ENCODE results near the gene SNTG2.

The SNTG2 gene

DNA sequence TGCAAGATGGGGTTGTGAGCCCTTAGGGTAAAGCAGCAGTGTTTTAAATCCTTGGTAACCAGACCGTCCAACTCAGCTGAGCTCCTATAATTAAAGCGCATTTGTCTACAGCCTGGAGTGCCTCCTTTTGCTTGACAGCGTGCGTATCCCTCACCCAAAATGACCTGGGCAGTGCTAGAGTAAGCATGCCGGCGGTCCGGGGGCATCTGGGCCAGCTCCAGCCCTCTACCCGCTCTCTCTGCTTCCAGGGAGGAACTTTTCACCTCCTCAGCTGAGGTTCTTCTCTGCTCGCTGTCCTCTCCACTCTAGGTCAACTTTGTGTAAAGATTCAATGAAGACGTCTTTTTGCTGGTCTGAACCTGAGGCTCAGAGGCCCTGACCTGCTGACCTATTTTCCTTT is 360.2 kb downstream of the SNTG2 start:
- peaks cover 0 to 5% of the 10 kb centered on the region in 2 donors for H3K9me3 Mint-ChIP-seq
- peaks cover 3% of the 10 kb centered on the region for H3K36me3 Mint-ChIP-seq (ENCODE audit: insufficient read depth)
- ATAC-seq (replicated peaks) (no peak), DNase-seq (no peak)
- no peak overlapping the region for H3K27ac Mint-ChIP-seq
- H3K27me3 Mint-ChIP-seq: peaks cover 7 to 8% of the 10 kb centered on the region in 2 donors
- no peaks in the 10 kb centered on the region for H3K4me1 Mint-ChIP-seq (ENCODE audit: low read depth in 2 of 2)
- H3K4me3 Mint-ChIP-seq: no peak overlapping the region

DNA sequence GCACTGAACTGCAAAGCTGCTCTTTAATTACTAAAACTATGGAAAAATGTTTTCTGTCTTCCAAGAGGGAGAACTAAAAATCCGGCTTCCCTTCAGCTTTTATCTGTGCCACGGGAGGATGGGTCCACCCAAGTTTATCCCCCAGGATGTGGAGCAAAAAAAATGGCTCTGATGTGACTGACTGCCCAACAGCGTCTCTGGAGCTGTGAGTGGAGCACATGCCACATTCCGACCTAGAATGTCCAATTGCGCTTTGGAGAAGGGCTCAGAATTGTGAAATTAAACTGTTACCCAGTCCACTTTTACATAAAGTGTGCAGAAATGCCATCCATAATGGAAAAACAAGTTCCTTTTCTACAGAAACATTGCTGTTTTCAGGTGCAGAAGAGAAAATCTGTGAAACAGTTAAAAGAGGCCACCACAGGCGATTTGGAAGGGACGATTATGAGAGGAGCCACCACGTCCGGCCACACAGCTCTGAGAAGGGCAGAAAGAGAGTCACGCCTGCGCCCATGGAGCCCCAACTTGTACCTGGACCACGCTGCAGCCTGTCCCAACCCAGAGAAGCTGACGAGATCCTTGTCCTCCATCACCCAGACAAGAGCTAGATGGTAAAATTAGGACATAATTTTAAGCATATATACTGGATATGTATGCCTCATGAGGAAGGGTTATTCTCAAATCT is 362.7 kb downstream of the SNTG2 start:
- no peaks in the 10 kb centered on the region for H3K4me1 Mint-ChIP-seq (ENCODE audit: low read depth in 2 of 2)
- H3K27ac Mint-ChIP-seq: no peak overlapping the region
- DNase-seq: no peak
- no peak for ATAC-seq (replicated peaks)
- no peak overlapping the region for H3K4me3 Mint-ChIP-seq
- peaks cover 4 to 5% of the 10 kb centered on the region in 2 donors for H3K9me3 Mint-ChIP-seq
- H3K36me3 Mint-ChIP-seq (ENCODE audit: insufficient read depth): peaks cover 3% of the 10 kb centered on the region
- H3K27me3 Mint-ChIP-seq: peaks cover 0 to 8% of the 10 kb centered on the region in 2 donors

DNA sequence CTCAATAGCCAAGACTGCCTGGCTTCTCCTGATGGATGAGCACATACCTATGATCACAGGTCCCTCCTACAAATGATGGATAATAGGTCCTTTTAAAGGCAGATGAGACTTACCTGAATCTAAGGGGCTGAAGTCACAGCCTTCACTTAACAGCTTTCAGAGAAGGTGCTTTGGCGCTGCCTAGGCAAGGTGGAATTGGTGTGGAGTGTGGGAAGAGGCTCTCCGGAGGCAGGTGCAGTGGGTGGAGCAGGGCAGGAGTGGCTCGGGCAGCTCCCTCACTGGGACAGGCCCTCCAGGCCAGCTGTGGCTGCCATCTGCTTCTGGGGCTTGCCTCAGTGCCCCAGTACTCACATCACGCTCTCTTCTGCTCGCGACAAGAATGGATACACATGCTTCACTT is 363.6 kb downstream of the SNTG2 start:
- Mint-ChIP-seq H3K4me1 (ENCODE audit: low read depth in 2 of 2) (no peaks in the 10 kb centered on the region), H3K9me3 (peaks cover 5% of the 10 kb centered on the region in 2 donors), H3K4me3 (no peak overlapping the region), H3K27me3 (peaks cover 0 to 8% of the 10 kb centered on the region in 2 donors), H3K36me3 (ENCODE audit: insufficient read depth) (peaks cover 3% of the 10 kb centered on the region), H3K27ac (no peak overlapping the region)
- DNase-seq: no peak
- no peak for ATAC-seq (replicated peaks)

DNA sequence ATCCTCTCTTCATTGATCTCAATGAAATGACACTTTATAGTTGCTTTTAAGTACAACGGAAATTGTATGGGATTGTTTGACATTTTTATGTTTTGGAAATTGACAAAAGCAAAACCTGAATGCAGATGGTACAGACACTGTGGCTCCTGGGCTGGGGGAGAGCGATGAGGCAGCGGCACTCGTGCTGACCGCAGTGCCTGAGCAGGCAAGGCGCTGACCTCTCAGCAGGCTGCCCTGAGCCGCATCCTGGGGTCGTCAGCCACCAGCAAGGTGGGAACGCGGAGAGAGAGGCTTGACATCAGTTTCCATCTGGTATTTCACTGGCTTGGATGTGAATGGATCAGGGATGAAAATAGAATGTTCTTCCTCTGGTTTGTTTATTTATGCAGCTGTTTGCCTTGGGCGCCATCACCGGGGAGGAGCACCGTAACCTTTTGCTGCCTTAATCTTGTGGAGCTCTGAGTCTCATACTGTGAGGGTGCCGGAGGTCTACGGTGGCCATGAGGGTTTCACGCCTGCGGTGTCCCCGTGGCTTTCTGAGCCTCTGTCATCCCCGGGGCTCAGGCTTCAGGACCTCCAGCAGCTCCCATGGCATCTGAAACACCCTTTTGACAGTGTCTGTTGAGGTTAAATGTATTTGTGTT is 367.8 kb downstream of the SNTG2 start:
- Mint-ChIP-seq H3K27ac (no peak overlapping the region), H3K4me1 (ENCODE audit: low read depth in 2 of 2) (no peaks in the 10 kb centered on the region), H3K4me3 (no peak overlapping the region), H3K27me3 (no peaks in the 10 kb centered on the region), H3K9me3 (peaks cover 5% of the 10 kb centered on the region in 2 donors), H3K36me3 (ENCODE audit: insufficient read depth) (no peaks in the 10 kb centered on the region)
- ATAC-seq (replicated peaks) (no peak), DNase-seq (no peak)

DNA sequence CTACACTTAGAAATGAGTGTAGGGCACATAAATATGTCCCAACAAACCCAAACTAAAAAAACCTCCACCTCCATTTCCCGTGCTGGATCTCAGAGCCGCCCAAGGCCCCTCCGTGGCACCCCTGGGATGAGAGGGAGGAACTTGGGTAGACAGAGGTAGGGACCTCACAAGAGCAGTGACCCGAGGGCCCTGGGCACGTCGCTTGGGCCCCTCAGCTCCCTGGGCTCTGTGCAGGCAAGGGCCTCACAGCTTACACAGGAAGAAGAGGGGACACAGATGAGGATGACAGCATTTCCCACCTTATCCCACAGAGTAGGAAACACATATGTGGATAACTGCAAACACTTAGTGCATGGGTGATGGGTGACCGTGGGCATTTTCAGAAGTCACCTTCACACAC is 368.7 kb downstream of the SNTG2 start:
- DNase-seq: no peak
- peaks cover 5% of the 10 kb centered on the region in 2 donors for H3K9me3 Mint-ChIP-seq
- H3K27me3 Mint-ChIP-seq: no peaks in the 10 kb centered on the region
- no peak overlapping the region for H3K27ac Mint-ChIP-seq
- H3K4me1 Mint-ChIP-seq (ENCODE audit: low read depth in 2 of 2): no peaks in the 10 kb centered on the region
- H3K4me3 Mint-ChIP-seq: no peak overlapping the region
- no peak for ATAC-seq (replicated peaks)
- H3K36me3 Mint-ChIP-seq (ENCODE audit: insufficient read depth): no peaks in the 10 kb centered on the region

DNA sequence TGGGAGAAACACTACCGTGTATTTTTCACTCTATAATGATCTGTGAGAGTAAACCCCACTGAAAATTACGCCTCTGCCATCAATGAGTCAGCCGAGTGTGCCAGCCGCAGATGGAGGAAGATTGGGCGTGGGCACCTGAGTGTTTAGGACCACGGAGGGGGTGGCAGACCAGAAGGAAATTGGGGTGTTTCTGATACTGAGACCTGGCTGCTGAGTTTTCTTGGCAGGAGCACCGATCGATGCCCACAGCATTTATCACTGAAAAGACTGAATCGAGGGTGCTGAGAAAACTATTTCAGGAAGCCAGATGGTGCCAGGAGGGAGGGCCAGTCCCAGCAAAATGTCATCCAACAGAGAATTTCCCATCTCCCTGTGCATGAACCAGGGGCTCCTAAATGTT is 370.7 kb downstream of the SNTG2 start:
- no peaks in the 10 kb centered on the region for H3K27me3 Mint-ChIP-seq
- H3K36me3 Mint-ChIP-seq (ENCODE audit: insufficient read depth): no peaks in the 10 kb centered on the region
- no peak for DNase-seq
- H3K4me1 Mint-ChIP-seq (ENCODE audit: low read depth in 2 of 2): no peaks in the 10 kb centered on the region
- no peak overlapping the region for H3K4me3 Mint-ChIP-seq
- ATAC-seq (replicated peaks): no peak
- no peak overlapping the region for H3K27ac Mint-ChIP-seq
- peaks cover 5% of the 10 kb centered on the region in 2 donors for H3K9me3 Mint-ChIP-seq

DNA sequence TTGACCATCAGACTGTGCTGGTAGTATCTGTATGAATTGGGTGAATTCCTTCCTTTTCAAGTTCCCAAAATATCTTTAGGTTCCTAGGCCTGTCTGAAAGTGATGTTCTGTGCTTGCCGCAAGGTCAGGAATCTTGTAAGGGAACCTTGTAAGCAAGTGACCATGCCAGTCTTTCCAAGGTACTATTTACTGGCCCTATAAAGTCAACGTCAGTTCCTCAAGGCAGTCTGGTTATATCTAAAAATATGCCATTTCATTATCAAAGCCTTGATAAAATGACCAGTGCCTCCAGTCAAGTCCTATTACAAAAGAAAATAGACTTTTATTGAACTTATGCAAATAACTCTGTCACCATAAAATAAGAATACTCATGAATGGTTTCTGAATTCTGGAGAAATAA is 374.2 kb downstream of the SNTG2 start:
- DNase-seq (no peak), ATAC-seq (replicated peaks) (no peak)
- Mint-ChIP-seq H3K4me3 (no peak overlapping the region), H3K4me1 (ENCODE audit: low read depth in 2 of 2) (no peaks in the 10 kb centered on the region), H3K36me3 (ENCODE audit: insufficient read depth) (no peaks in the 10 kb centered on the region), H3K27ac (no peak overlapping the region), H3K27me3 (no peaks in the 10 kb centered on the region), H3K9me3 (no peaks in the 10 kb centered on the region)

DNA sequence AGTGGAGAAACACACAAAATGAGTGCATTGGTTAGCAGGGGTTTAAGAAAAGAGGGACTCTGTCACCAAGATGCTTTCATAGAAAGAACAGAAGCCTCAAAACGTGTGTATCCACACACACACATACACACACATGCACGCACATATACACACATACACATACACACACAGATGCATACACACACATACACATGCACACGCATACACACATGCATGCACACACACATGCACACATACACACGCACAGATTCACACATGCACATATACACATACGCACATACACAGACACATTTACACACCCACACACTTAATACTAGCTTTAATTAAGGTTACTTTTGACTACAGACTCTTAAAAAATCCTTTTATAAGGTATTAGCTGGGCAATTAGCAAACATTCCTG is 378.0 kb downstream of the SNTG2 start:
- no peaks in the 10 kb centered on the region for H3K36me3 Mint-ChIP-seq (ENCODE audit: insufficient read depth)
- ATAC-seq (replicated peaks): no peak

DNA sequence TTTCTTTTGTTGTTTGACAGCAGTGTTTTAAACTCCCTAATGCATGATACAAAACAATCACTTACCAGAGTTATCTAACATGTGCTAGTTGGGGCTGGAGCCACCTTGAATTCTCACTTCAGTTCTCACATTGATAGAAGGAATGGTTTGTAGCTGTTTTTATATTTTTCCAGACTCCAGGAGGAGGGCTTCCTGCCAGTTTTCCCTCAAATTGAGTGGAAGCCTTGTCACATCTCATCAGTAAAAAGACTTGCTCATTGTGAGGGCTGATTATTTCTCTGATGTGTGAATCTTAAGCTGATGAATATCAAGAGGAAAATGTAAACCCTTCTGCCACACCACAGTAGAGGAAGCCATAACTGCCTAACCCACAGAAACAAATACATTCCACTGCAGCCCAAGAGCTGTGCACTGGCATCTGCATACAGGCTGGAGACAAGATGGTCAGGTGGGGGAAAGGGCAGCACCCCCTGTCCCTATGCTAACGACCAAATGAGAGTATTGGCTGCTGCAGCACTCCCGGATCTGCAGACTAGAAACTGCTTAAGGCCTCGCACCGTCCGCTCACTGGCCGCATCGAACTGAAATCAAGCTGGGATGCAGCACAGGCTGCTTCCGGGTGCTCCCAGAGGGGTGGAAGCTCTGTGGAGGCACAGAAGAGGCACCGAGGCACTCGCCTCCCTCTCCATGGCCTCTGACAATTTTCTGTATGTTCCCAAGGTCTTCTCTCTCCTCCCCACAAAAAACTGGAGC is 388.9 kb downstream of the SNTG2 start:
- no peaks in the 10 kb centered on the region for H3K27me3 Mint-ChIP-seq
- H3K27ac Mint-ChIP-seq: no peak overlapping the region
- H3K9me3 Mint-ChIP-seq: no peaks in the 10 kb centered on the region
- ATAC-seq (replicated peaks) (no peak), DNase-seq (no peak)
- no peaks in the 10 kb centered on the region for H3K4me1 Mint-ChIP-seq (ENCODE audit: low read depth in 2 of 2)
- no peaks in the 10 kb centered on the region for H3K36me3 Mint-ChIP-seq (ENCODE audit: insufficient read depth)
- H3K4me3 Mint-ChIP-seq: no peak overlapping the region

More for the DNA sequence above, 378.0 kb downstream of the SNTG2 start:
- no peak for DNase-seq
- Mint-ChIP-seq H3K27me3 (no peaks in the 10 kb centered on the region), H3K9me3 (peaks cover 0 to 2% of the 10 kb centered on the region in 2 donors), H3K4me3 (no peak overlapping the region), H3K27ac (no peak overlapping the region), H3K4me1 (ENCODE audit: low read depth in 2 of 2) (no peaks in the 10 kb centered on the region)

DNA sequence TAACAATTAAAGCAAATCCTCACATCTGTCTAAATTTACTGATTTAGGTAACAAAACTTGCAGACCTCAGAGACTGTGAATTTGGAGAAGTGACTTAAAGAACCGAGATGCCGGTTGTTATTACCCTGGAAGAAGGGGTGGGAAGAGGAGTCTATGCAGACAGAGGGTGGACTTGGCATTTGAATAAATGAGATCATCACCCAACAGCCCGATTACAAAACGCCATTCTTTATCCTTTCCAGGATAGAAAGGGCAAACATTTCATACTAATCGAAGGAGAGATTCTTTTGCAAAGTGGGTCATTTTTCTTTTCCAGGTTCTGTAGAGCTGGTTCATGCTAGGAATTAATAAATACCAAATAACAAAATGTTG is 389.5 kb downstream of the SNTG2 start:
- no peak overlapping the region for H3K27ac Mint-ChIP-seq
- H3K36me3 Mint-ChIP-seq (ENCODE audit: insufficient read depth): no peaks in the 10 kb centered on the region
- no peaks in the 10 kb centered on the region for H3K9me3 Mint-ChIP-seq
- no peaks in the 10 kb centered on the region for H3K27me3 Mint-ChIP-seq
- DNase-seq (no peak), ATAC-seq (replicated peaks) (no peak)
- no peak overlapping the region for H3K4me3 Mint-ChIP-seq
- no peaks in the 10 kb centered on the region for H3K4me1 Mint-ChIP-seq (ENCODE audit: low read depth in 2 of 2)

DNA sequence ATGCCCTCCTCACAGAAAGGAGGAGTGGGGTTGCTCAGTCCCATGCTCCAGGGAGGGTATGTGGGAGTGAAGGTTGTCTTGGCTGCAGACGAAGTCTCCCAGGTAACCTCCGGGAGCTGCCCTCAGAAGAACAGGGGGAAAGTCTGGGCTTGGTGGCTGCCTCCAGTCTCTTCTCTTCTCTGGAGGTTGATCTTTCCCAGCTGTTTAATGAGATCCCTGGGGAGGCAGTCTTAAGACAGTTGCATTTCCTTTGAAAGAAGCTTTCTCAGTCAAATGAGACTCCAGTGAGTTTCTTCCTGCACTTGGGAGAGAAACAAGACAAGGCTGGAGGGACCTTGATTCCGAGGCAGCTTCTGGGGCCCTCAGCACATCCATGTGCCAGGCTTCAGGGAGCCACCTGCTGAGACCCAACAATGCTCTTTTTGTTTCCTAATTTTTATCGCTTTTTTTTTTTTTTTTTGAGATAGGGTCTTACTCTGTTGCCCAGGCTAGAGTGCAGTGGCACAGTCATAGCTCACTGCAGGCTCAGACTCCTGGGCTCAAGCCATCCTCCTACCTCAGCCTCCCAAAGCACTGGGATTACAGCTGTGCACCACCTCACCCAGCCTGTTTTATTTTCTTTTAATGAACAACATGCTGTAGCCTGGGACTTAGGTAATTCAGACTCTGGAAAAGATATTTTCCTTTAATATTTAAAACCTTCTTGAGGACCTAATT is 390.9 kb downstream of the SNTG2 start:
- Mint-ChIP-seq H3K27ac (no peak overlapping the region), H3K4me1 (ENCODE audit: low read depth in 2 of 2) (no peaks in the 10 kb centered on the region), H3K36me3 (ENCODE audit: insufficient read depth) (no peaks in the 10 kb centered on the region), H3K27me3 (no peaks in the 10 kb centered on the region), H3K9me3 (no peaks in the 10 kb centered on the region), H3K4me3 (no peak overlapping the region)
- DNase-seq (no peak), ATAC-seq (replicated peaks) (no peak)

DNA sequence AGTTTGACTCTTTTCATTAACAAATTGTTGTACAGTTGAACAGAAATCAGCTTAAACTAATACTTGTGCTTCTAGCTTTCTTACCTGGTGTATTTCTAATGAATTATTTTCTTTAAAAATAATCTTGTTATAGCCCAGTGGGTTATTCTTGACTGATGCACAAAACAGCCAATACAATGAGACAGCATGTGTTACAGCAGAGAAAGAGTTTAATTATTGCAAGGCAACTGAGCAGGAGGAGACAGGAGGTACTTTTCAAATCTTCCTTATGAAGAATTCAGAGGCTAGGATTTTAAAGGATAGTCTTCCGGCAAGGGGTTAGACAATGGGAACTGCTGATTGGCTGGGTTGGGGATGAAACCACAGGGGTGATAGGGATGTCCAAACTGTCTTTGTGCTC is 398.1 kb downstream of the SNTG2 start:
- Mint-ChIP-seq H3K4me3 (no peak overlapping the region), H3K4me1 (ENCODE audit: low read depth in 2 of 2) (no peaks in the 10 kb centered on the region), H3K36me3 (ENCODE audit: insufficient read depth) (no peaks in the 10 kb centered on the region), H3K9me3 (peaks cover 0 to 6% of the 10 kb centered on the region in 2 donors), H3K27me3 (no peaks in the 10 kb centered on the region), H3K27ac (no peak overlapping the region)
- ATAC-seq (replicated peaks): no peak
- DNase-seq: no peak

DNA sequence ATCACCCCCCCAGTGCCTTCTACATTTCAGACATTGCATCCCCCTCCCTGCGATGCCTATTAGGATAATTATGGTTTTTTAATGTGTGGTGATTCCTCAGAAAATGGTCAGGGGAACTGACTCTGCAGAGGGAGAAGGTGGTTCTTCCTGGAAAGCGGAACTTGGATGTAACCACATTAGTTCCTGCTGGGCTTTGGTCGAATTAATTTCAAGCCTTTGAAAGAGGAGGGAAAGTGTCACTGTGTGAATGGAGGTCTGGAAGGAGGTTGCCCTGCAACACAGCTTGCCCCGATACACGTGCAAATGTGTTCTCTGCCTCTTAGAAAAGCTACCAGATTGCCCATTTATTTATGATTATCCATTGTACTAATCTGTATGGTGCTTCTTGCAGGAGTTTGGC is 399.5 kb downstream of the SNTG2 start:
- Mint-ChIP-seq H3K4me3 (no peak overlapping the region), H3K9me3 (peaks cover 0 to 6% of the 10 kb centered on the region in 2 donors), H3K27me3 (no peaks in the 10 kb centered on the region), H3K27ac (no peak overlapping the region), H3K4me1 (ENCODE audit: low read depth in 2 of 2) (no peaks in the 10 kb centered on the region), H3K36me3 (ENCODE audit: insufficient read depth) (peaks cover 1% of the 10 kb centered on the region)
- DNase-seq (no peak), ATAC-seq (replicated peaks) (no peak)
